NCI-H146 treated with DMSO at 0.1 percent for 48 hours (cell line): ENCODE measurements around the gene BCL3.
"Not testable (repeated sequence)": the region's sequence is repeated elsewhere in the genome, so short reads cannot be mapped to it uniquely, and the experiment has no call there.

Experiments used
- DNase-seq: peaks from one replicate; lab custom pipeline; 2025; ENCODE audit not compliant: unreplicated experiment; lab: John Stamatoyannopoulos, UW

BCL3 gene

GRCh38 chr19:44756089-44756562, 7.6 kb downstream of the BCL3 start:
- no peak for DNase-seq

GRCh38 chr19:44757057-44757734, 8.7 kb downstream of the BCL3 start:
- no peak for DNase-seq

GRCh38 chr19:44757735-44758505, 9.4 kb downstream of the BCL3 start:
- DNase-seq, result no peak

GRCh38 chr19:44758596-44758995, 10.1 kb downstream of the BCL3 start:
- no peak for DNase-seq

- DNase-seq, result no peak
Observed at GRCh38 chr19:44759083-44759804, 10.7 kb downstream of the BCL3 start.

GRCh38 chr19:44762038-44762437, 13.5 kb downstream of the BCL3 start:
- no peak for DNase-seq

- DNase-seq, result no peak
Observed at GRCh38 chr19:44765033-44765948, 16.8 kb downstream of the BCL3 start.

GRCh38 chr19:44765949-44766335, 17.4 kb downstream of the BCL3 start:
- DNase-seq, result no peak

- no peak for DNase-seq
Observed at GRCh38 chr19:44767295-44768180, 19.0 kb downstream of the BCL3 start.

GRCh38 chr19:44770550-44771257, 22.2 kb downstream of the BCL3 start:
- peak; percentile 95 for DNase-seq

- DNase-seq, result not testable (repeated sequence)
Observed at GRCh38 chr19:44772144-44772543, 23.6 kb downstream of the BCL3 start.

- DNase-seq, result no peak
Observed at GRCh38 chr19:44772959-44773358, 24.5 kb downstream of the BCL3 start.

- DNase-seq, result no peak
Observed at GRCh38 chr19:44775676-44776240, 27.2 kb downstream of the BCL3 start.

GRCh38 chr19:44776402-44777096, 28.0 kb downstream of the BCL3 start:
- DNase-seq, result no peak

- peak; percentile 93 for DNase-seq
Observed at GRCh38 chr19:44777715-44778347, 29.3 kb downstream of the BCL3 start, which contains the start of gene CBLC. Gene CBLC, plus strand, starts transcription at chr19:44777890. Its CDS starts 42 bp downstream, at chr19:44777932.

GRCh38 chr19:44779150-44779549, 30.6 kb downstream of the BCL3 start:
- no peak for DNase-seq

- DNase-seq, result not testable (repeated sequence)
Observed at GRCh38 chr19:44781694-44782093, 33.2 kb downstream of the BCL3 start.

- DNase-seq, result no peak
Observed at GRCh38 chr19:44782729-44783128, 34.2 kb downstream of the BCL3 start.
